ENCODE results near the gene GRM8.

GRM8 gene

DNA sequence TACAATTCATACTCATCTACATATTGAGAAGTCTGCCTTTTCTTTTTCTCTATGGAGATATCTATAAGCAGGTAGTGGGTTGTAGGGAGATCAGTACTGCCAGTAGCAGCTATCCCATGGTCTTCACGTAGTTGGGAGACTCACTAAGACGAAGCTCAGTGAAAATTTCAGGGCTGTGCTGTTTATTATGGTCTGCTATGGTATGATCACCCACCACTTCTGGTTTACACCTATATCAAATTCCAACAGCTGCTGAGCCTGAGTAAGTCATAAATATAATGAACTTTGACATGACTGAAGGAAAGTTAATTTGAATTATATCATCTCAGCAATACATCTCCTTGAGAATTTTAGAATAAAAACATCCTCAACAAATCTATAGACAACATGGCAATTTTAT, 741.7 kb downstream of the GRM8 start:
- no peak for DNase-seq (ENCODE audit: low spot score)

DNA sequence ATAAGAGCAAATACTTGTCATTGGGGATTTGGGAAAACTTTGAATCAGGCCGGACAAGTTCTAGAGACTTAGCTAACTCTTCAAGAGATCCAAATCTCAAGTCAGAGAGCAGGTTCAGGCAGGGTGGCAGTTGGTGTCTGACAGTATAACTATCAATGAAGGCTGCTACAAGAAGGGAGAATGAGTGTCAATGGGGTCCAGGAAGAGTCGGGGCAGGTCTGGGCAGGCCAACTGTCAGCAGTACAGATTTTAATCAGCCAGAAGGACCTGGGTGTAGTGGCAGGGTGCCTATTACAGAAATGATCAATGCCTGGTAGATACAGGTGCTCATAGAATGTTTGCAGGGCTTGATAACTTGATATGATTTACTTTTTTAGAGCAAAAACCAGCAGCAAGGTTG, 751.1 kb downstream of the GRM8 start:
- no peak for DNase-seq (ENCODE audit: low spot score)

DNA sequence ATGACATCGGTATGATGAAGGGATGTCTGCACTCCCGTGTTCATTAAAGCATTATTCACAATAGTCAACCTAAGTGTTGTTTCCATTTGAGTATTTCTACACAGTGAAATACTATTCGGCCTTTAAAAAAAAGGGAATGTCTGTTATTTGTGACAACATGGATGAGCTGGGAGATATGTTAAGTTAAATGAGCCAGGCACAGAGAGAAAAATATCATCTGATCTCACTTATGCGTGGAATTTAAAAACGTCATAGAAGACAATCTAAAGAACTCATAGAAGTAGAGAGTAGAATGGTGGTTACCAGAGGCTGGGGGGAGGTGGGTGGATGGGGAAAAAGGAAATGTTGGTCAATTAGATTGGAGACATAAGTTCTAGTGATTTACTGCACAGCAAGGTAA, 753.3 kb downstream of the GRM8 start:
- DNase-seq (ENCODE audit: low spot score) = no peak

DNA sequence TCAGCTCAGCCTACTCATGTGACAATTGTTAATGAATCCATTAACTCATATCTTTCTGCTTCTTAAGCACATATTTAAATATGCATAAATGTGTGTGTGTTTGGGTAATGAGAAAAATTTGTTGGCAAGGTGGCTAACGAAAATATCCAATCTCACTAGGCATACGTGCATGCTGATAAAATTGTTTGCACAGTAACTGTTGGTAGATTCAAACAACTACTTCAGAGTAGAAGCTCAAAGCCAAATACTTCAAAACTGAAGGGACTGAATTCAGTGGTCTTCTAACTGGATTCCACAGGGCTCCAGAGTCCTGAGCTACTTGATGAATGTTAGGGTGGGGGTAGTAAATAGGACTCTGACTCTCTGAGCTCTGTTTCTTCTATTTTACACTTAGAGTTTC, 757.0 kb downstream of the GRM8 start:
- no peak for DNase-seq (ENCODE audit: low spot score)

DNA sequence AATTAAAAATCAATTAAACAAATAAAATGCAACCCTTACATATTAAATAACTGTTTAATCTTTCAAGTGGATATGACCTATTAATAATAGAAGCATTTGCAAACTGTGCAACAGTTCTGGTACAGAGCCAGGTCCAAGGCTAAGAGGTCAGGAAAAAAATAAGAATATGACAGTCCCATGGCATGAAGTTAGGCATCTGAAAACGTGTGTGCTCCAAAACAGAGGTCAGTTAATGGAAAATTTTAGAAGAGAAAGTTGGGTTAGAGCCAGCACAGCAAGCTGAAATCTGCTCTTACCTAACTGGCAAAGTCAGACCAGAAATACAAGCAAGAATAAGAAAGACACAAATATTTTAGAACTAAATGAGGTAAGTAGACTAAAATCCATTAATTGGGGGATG, 757.7 kb downstream of the GRM8 start:
- no peak for DNase-seq (ENCODE audit: low spot score)

DNA sequence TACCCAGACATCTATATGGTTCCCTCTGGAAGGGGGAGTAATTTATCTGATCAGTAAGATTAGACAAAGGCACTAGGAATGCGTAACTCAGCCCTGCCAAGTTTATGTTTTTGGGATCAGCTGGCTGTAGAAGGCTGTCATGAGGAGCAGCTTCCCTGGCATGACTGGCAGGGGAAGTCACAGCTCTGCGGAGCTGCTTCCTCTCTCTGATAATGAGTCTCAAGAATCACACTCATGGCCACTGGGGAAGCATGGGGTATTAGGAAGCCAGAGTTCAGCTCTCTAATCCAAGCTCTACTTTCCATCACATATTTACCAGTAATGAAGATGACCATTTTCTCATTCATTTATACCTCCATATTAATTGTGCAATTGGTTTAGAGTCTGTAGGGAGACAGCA, 758.9 kb downstream of the GRM8 start:
- DNase-seq (ENCODE audit: low spot score) = no peak

DNA sequence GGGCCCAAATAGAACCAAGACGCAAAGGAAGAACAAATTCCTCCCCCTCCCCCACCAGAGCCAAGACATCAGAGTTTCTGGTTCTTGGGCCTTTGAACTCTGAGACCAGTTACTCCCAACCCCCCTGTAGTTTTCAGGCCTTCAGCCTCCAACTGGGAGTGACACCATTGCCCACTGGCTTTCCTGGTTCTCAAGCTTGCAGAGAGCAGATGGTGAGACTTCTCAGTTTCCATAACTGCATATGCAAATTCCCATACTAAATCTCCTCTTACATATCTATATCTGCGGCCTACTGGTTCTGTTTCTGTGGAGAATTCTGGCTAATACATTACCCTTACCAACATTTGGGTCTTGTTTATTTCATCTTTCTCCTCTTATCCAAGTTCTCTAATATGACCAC, 762.9 kb downstream of the GRM8 start:
- no peak for DNase-seq (ENCODE audit: low spot score)

DNA sequence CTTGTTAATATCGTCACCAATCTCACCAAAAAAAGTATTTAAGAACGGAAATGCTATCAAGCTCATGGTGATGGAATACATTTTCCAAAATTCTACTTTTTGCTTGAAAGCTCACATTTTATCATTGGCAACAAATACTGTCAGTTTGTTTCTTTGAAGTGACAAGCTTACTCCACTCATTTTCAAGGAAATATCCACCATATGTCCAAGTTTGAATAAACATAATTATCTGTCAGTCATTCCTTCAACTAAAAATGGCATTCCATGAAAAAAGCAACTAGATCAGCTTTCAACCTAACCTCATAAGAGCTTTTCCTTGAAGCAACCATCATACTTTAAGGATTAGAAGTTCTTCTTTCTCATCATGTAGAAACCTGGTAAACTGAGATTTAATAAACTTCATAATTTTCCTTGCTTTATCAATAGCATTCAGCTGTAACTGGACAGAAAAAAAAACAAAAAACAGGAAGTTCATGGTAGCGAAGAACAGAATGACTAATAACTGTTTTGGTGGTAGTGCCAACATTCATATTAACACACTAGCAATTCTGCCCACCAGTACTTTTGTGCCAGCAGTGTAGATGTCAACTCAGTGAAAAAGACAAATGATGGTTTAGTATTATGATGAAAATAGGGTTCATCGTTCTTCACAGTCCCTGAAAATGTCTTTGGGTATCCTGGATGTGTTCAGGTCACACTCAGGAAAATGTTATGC, 764.9 kb downstream of the GRM8 start:
- DNase-seq (ENCODE audit: low spot score) = no peak

DNA sequence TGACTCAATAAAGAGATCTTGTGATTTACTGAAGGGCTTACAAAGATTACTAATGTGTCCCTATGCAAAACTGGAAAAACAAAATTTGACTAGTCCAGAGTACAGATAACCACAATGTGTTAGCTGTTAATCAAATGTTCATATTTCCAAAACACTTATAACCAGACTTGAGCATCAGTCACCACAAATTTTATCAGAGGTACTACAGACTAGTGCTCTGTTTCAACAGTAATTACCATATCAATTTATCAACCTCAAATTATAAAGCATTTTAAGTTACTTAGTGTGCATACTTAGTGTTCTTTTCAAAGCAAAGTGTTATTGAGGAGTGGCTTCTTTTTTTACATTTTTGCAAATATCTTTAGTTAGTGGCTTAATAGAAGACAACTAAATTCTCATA, 765.9 kb downstream of the GRM8 start:
- DNase-seq (ENCODE audit: low spot score) = no peak

DNA sequence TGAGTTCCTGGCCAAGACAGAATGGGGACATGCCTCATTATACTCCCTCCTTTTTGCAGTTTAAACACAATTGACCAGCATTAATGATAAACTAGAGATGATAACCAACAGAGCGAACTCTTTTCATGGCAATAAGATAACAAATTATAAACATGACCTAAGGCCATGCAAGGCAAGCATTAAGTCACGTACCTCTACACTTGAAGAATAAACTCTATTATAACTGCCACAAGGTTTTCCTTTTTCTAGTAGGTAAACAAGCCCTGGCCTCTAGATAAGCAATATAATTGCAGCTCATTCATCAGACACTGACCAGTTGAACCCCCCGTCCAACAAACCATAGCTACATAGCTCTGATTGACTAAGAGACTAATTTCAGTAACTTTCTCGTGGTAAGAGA, 767.0 kb downstream of the GRM8 start:
- DNase-seq (ENCODE audit: low spot score) = no peak

DNA sequence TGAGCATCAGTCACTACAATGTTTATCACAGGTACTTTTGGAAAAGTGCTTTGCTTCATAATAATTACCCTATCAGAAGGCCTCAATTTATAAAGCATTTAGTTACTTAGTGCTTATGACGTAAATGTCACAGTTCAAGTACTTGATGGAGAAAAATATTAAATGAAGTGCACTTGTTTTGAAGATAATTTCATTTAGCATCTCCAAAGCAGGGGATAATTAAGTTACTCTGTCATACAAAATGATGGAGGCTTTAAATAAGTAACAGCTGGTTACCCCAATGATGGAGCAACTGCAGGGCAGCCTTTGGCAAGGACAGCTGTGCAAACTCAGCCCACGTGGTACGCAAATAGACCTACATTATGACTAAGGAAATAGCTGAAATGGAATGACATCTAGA, 768.8 kb downstream of the GRM8 start:
- DNase-seq (ENCODE audit: low spot score) = no peak

DNA sequence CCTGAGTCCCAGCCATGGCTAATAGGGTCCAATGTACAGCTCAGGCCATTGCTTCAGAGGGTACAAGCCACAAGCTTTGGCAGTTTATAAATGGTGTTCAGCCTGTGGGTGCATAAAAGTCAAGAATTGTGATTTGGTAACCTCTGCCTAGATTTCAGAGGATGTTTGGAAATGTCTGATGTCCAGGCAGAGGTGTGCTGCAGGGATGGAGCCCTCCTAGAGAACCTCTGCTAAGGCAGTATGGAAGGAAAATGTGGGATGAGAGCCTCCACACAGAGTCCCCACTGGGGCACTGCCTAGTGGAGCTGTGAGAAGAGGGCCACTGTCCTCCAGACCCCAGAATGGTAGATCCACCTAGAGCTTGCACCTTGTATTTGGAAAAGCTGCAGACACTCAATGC, 779.9 kb downstream of the GRM8 start:
- no peak for DNase-seq (ENCODE audit: low spot score)

DNA sequence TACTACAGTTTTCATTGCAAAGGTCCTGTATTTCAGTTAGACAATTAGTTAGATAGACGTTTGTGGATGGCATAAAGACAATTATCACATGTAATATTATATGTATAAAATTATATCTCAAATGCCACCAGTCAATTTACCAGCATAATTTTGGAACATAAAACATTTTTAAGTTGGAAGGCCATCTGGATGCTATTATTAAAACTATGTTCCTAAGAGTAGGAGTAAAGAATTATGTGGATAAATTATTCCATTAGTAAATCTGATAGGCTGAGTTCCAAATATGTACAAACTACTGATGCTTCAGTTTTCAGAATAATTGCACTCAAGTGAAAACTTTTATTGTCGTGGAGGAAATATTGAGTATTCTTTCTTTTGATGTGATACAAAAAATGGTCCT, 790.3 kb downstream of the GRM8 start:
- no peak for DNase-seq (ENCODE audit: low spot score)

DNA sequence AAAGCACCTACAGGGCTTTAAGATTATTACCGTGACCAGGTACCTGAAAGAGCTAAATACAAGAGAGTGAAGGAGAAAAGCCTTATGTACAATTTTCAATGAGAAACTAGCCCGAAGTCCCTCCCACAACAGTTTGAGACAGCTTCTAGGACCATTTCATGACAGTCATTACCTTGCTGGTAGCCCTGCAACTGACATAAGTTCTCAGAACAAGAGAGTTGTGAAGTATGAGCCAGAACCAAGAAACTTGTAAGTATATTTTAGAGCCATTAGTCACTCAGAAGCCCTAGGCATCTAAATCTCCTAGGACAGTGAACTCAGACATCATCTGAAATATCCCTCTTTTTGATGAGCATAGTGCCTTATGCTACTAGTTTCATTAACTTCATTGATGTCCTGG, 792.1 kb downstream of the GRM8 start:
- DNase-seq (ENCODE audit: low spot score) = no peak

DNA sequence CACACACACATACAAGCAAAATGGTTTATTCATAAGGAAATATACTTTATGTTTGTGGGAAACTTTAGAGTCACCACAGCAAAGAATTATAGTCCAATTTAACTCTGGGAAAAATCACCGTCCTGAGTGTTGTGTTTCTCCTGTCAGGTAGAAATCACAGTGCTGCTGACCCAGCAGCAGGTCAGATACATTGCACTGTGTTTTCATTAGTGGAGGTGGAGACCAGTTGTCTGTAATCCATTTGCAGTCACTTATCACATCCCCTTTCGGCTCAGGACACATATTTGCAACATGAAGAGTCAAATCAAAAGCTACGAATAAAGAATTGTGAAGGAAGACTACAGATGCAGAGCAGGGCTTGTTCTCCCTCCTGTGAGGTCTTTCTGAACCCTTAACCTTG, 799.6 kb downstream of the GRM8 start:
- no peak for DNase-seq (ENCODE audit: low spot score)

DNA sequence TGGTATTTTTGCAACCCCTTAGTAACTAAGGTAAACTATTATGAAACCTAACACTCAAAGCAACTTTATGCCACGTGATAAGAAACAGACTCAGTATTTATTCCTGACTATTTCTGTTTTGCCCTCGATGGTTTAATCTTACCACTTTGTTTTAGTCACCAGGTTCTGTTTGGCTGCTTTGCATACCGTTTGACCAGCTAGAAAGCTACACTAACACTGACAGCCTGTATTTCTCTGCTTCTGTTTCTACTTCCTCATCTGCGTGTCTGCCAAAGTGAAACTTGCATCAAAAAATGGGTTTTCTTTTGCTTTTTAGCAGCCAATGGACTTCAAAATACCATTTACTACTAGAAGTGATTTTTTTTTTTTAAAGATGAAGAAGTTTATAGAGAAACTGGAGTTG, 802.5 kb downstream of the GRM8 start:
- DNase-seq (ENCODE audit: low spot score) = no peak

DNA sequence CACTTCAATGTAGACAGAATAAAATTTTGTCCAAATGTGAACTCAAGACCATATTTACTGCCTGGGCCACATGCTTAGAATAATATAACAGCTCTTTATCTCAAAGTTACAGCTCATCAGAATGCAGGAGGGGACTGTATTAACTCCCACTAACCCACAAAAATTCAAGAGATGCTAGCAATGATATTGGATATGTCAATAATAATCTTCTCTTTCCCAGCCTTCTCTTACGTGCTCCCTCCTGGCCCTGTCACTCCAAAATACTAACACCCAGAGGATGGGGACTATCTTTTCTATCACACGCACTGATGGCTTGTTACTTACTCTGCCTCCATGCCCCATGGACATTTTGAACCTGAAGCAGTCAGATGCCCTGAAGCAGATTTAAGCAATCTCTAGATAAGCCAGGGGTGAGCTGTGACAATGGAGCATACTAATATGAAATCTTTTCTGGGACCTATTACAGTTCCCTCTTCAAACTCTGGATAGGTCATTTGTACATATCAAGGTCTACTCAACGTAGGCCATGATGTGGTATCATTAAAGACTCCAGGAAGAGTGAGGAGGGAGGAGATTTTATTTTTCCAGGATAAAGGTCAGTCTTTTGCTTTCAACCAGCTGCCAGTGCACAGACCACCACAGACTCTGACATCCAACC, 803.0 kb downstream of the GRM8 start:
- DNase-seq (ENCODE audit: low spot score) = no peak

DNA sequence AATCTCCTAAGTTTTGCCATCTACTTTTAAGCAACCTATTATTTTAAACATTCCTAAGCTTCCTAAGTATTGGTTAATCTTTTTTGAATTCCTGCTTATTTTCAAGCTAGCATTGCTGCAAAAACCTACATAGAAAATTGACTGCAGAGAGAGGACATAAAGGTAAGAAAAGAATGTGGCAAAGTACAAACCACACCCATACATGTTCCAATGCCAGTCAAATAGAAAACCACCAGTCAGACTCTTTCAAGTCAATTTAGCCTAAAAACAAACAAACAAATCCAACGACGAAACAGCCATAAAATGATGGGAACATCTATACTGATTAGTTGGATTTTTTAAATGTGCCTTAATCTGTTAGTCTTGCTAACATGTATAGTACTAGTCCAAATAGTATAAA, 804.8 kb downstream of the GRM8 start:
- no peak for DNase-seq (ENCODE audit: low spot score)

DNA sequence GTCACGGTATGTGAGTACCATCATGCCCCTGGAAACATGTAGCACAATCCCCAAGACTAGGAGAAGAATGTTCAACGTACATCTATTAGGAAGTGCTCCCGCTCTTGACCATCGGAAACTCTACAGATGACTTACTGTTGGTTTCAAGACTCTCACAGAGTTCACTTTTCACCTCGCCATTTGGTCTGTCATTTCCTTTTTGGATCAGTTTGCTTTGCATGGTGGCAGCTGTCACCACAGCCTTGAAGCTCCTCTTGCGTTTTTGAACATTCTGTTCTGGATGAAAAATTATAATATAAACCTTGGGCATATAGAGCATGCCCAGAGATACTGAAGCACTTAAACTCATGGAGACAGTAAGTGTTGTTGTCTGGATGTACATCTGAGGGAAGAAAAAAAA, 806.8 kb downstream of the GRM8 start:
- no peak for DNase-seq (ENCODE audit: low spot score)

DNA sequence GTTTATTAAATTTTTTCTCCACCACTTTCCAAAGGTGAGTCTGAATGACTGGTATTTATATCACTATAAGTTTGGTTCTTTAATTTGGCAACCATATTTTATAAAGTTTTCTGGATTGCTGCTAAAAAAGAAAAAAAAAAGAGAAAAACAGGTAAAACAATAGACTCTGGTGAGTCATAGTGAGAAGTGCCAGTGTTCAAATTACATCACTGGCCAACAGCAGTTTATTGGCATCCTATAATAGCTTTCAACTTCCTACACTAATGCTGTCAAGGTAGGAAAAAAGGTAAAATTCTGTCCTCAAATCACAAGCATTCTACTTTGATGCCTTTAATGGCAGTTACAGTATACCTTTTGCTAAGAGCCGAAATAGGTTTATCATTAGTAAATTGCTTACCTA, 808.8 kb downstream of the GRM8 start:
- DNase-seq (ENCODE audit: low spot score) = no peak

DNA sequence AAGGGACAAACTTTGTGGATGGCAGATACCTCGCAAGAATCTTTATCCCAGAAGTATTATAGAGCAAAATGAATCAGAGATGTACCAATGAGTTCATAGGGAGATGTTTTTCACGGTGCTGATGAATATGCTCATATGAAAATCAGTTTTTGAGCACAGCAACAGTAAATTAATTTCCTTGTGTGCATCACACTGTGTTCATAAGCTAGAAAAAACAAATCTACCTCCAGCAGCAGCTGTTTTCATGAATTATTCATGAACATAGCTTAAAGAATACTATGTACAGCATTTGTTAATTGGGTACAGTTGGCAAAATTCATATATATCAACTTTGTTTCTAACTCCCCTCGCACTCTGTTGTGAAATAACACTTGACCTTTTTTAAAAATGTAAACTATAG, 809.8 kb downstream of the GRM8 start:
- no peak for DNase-seq (ENCODE audit: low spot score)

DNA sequence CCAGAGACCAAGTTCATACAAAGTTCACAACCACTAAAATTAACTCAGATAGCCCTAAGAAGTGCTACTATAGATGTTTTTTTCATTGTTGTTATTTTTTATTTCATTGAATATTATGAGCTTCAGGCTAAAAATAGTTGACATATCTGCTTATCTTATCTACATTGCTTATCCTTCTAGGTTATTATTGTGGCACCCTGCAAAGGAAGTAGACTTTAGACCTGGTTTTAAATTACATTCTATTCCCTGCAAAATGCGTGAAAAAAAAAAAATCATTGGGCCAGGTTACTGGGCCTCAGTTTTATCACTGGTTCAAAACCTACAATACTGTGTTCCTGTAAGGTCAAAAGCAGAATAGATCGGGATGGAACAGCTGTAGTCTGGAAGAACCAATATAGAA, 811.0 kb downstream of the GRM8 start:
- DNase-seq (ENCODE audit: low spot score) = no peak

DNA sequence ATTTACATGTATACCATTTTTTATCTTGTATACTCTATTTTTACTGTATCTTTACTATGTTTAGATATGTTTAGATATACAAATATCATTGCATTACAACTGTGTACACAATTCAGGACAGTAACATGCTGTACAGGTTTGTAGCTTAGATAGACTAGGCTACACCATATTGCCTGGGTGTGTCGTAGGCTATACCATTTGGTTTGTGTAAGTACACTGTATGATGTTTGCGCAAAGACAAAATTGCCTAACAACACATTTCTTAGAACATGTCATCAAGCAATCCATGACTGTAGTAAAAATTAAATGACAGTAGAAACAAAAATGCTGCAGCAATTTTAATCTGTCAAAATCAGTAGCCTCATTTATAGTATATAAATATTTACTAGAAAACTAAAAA, 812.2 kb downstream of the GRM8 start:
- DNase-seq (ENCODE audit: low spot score) = no peak

DNA sequence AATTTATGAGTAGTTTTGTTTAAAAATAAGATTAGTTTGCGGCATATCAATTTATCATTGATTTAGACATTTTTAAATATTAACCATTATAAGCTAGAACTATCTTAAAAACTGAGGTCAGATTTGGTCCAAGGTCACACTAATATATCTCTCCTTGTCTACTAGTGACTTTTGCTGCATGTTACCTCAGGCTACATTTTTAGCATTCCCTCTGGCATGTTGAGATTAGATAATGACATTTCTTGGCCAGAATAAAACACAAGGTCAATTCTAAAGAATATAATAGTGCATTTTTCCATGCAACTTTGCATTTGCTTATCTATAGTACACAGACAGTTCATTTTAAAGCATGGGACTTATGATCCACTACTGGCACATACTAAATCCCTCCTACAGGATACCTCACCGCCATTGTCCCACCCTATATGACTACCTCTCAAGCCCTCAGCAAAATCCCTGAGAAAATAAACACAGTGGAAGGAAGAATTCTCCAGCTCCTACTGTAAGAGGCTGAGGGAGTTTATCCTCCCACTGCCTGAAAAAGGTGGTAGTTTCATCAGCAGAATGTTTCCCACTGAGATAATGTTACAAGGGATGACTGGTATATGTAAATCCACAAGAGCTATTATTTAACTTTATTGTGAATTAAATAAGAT, 816.4 kb downstream of the GRM8 start:
- DNase-seq (ENCODE audit: low spot score) = no peak
